ENCODE measurements around the gene CAPZA2. TPM values are rescaled to one million over a fixed set of nuclear protein-coding genes. Genes with fewer than 3 reads are reported as not detected.

Gene CAPZA2
- 81.8 and 131 TPM in 2 replicates for total RNA-seq

DNA sequence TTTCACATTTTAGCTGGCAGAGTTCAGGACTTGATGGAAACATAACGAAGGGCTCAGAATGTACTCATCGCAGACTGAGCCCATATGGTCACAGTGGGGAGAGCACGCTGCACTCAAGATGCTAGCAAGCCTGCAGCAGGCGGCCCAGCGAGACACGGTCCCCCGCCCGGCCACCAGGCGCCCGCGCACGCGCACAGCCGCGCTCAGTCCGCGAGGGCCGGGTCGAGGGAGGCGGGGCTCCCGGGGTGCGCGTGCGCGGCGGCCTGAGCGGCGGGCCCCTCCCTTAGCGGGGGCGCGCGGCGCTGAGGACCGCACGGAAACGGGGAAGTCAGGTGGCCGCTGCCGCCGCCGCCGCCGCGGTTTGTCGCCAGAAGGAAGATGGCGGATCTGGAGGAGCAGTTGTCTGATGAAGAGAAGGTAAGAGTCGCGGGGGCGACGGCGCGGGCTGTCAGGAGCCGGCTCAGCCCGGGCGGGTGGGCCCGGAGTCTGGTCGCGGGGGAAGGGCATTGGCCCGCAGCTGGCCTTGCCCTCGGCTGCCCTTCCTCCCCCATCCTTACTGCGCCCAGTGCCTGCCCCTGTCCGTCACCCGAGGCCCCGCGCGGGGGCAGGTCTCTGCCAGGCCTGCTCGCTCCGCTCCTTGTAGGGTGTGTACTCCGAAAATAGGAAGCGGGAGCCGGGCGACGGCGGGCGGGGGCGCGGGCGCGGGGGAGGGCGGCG, at the start of gene CAPZA2:
CAPZA2 (plus strand) TSS at position 354 of the 717 bp plus-strand sequence; CDS start at position 379, 25 bp downstream.

DNA sequence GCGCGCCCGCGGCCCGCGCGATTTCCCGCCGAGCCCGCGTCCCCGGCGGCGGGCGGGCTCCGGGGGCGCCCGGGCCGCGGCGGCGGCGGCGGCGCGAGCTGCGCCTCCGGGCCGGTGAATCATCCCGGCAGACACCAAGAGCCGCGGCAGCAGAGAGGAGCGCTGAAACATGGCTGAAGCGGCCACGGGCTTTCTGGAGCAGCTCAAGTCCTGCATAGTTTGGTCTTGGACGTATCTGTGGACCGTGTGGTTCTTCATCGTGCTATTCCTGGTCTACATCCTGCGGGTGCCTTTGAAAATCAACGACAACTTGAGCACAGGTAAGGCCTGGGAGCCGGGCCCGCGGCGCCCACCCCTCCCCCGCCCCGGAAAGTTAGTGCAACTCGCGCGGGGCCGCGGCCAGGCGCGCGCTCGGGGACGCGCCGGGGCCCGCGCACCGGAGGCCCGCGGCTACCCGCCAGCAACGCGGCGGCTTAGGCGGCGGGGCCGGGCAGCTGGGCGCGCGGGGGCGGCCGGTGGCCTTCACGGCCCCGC, 91.1 kb downstream of the CAPZA2 start, which contains the start of gene ST7:
ST7 (plus strand) TSS at position 130 of the 534 bp plus-strand sequence; CDS start at position 170, 40 bp downstream.

Other genes starting within 250 kb of the CAPZA2 start
- 5.5 and 12.9 TPM in 2 replicates for gene MET, start 190.4 kb upstream of the CAPZA2 start, total RNA-seq
- 12.4 and 15.9 TPM in 2 replicates for gene ST7, start 90.9 kb downstream of the CAPZA2 start, total RNA-seq